ENCODE data around the gene TYRO3. TPM values are rescaled to one million over a fixed set of nuclear protein-coding genes. Genes with fewer than 3 reads are reported as not detected.
"Not testable (repeated sequence)": the region's sequence is repeated elsewhere in the genome, so short reads cannot be mapped to it uniquely, and the experiment has no call there.

Gene TYRO3
- total RNA-seq, 2 experiments from 2014 or later = 1.8 to 2.2 TPM

- ChIA-PET CTCF (no interaction called here), POLR2A (no interaction called here)
These were observed 8.8 kb downstream of the TYRO3 start for GRCh38 chr15:41567862-41568261.

- ChIA-PET POLR2A (no interaction called here), CTCF (no interaction called here)
These were observed 9.5 kb downstream of the TYRO3 start for GRCh38 chr15:41568350-41569017.

GRCh38 chr15:41569232-41569631, 10.2 kb downstream of the TYRO3 start:
- POLR2A ChIA-PET, CTCF ChIA-PET: not testable (repeated sequence)

- POLR2A ChIA-PET = no interaction called here
- CTCF ChIA-PET = interaction anchor here (0.6 kb wide), 1 partner anchor 40 kb away, joined by 3 read pairs; no protein-coding TSS in a partner anchor
These were observed 11.8 kb downstream of the TYRO3 start for GRCh38 chr15:41570764-41571163.

- CTCF ChIA-PET = interaction anchor here (1.6 kb wide), 1 partner anchor 106 kb away, joined by 4 read pairs; no protein-coding TSS in a partner anchor
These were observed 12.9 kb downstream of the TYRO3 start for GRCh38 chr15:41571948-41572347.

GRCh38 chr15:41572866-41573265, 13.9 kb downstream of the TYRO3 start:
- ChIA-PET POLR2A (no interaction called here), CTCF (interaction anchor here (1.6 kb wide), 1 partner anchor 107 kb away, joined by 4 read pairs; no protein-coding TSS in a partner anchor)

More at GRCh38 chr15:41571948-41572347, 12.9 kb downstream of the TYRO3 start:
- POLR2A ChIA-PET = no interaction called here

GRCh38 chr15:41573396-41573795, 14.4 kb downstream of the TYRO3 start:
- ChIA-PET CTCF (no interaction called here), POLR2A (no interaction called here)

GRCh38 chr15:41574158-41574557, 15.1 kb downstream of the TYRO3 start:
- POLR2A ChIA-PET = no interaction called here
- CTCF ChIA-PET = interaction anchor here (0.9 kb wide), 1 partner anchor 30 kb away, joined by 3 read pairs; no protein-coding TSS in a partner anchor

- ChIA-PET CTCF (interaction anchor here (0.9 kb wide), 1 partner anchor 29 kb away, joined by 3 read pairs; no protein-coding TSS in a partner anchor), POLR2A (no interaction called here)
These were observed 16.3 kb downstream of the TYRO3 start for GRCh38 chr15:41575282-41575681.

GRCh38 chr15:41577863-41578735, 19.1 kb downstream of the TYRO3 start:
- POLR2A ChIA-PET = interaction anchor here (0.5 kb wide), 1 partner anchor 367 kb away, joined by 3 read pairs; no protein-coding TSS in a partner anchor
- CTCF ChIA-PET = no interaction called here

GRCh38 chr15:41578736-41579383, 19.8 kb downstream of the TYRO3 start:
- POLR2A ChIA-PET = no interaction called here
- CTCF ChIA-PET = no interaction called here

- CTCF ChIA-PET = interaction anchor here (0.6 kb wide), 1 partner anchor 196 kb away, joined by 4 read pairs; no protein-coding TSS in a partner anchor
- POLR2A ChIA-PET = no interaction called here
These were observed 22.1 kb downstream of the TYRO3 start for GRCh38 chr15:41581110-41581509.

GRCh38 chr15:41583795-41584194, 24.8 kb downstream of the TYRO3 start:
- ChIA-PET CTCF (interaction anchor here (0.6 kb wide), 1 partner anchor 883 kb away, joined by 4 read pairs; no protein-coding TSS in a partner anchor), POLR2A (no interaction called here)

- POLR2A ChIA-PET = interaction anchor here (0.6 to 0.8 kb wide), 2 partner anchors 157 to 252 kb away, joined by 3 to 5 read pairs; partner anchors contain the start of gene NUSAP1
- CTCF ChIA-PET = interaction anchor here (0.6 kb wide), 1 partner anchor 119 kb away, joined by 3 read pairs; no protein-coding TSS in a partner anchor
These were observed 25.7 kb downstream of the TYRO3 start for GRCh38 chr15:41584636-41585126.

GRCh38 chr15:41585127-41586047, 26.4 kb downstream of the TYRO3 start:
- CTCF ChIA-PET = interaction anchor here (0.6 to 1.1 kb wide), 4 partner anchors 9 to 120 kb away, joined by 3 to 4 read pairs (median 3); no protein-coding TSS in a partner anchor
- POLR2A ChIA-PET = interaction anchor here (0.5 to 0.6 kb wide), 4 partner anchors 95 to 681 kb away, joined by 3 to 8 read pairs (median 3); no protein-coding TSS in a partner anchor

GRCh38 chr15:41586531-41587282, 27.7 kb downstream of the TYRO3 start:
- ChIA-PET CTCF (interaction anchor here (1.1 kb wide), 1 partner anchor 17 kb away, joined by 4 read pairs; no protein-coding TSS in a partner anchor), POLR2A (interaction anchor here (0.6 kb wide), 1 partner anchor 118 kb away, joined by 3 read pairs; no protein-coding TSS in a partner anchor)

- CTCF ChIA-PET = not testable (repeated sequence)
These were observed 30.0 kb downstream of the TYRO3 start for GRCh38 chr15:41589018-41589417.

GRCh38 chr15:41589571-41589970, 30.6 kb downstream of the TYRO3 start:
- CTCF ChIA-PET, POLR2A ChIA-PET: not testable (repeated sequence)

More at GRCh38 chr15:41589018-41589417, 30.0 kb downstream of the TYRO3 start:
- POLR2A ChIA-PET = not testable (repeated sequence)

Data from activated CD8-positive, alpha-beta memory T cell treated with anti-CD3 and anti-CD28 coated beads for 36 hours (primary cell).